HUDEP-2 (cell line): ENCODE results near the gene TTC7B.

Experiments
- DNase-seq, 76 experiments: peaks; one replicate each; lab custom pipeline; 2025; ENCODE audit not compliant: unreplicated experiment in 76 of 76; lab: John Stamatoyannopoulos, UW

The TTC7B gene

DNA sequence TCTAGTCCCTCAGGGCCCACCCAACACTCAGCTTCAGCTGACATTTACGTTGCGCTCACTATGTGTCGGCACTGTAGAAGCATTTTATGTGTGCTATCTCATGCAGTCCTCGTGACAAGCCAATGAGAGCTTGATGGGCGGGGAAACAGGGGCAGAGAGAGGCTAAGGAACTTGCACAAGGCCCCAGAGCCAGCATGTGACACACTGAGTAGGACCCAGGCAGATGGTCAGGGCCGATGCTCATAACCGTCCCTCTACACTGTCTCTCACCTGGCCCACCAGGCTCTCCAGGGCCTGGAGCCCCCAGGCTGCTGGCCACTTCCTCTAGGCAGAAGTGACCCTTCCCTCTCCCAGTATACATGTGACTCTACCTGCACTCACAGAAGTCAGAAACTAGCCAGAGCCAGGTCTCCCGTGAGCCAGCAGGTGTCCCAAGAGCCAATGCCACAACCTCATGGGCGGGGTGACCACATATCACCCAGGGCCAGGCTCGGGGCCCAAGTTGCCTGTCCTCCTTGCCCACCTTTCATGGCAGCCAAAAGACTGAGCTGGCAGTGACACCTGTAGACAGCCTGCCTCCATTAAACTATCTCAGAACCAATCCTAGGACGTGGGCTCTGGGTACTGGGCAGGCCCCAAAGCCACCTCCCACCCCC, 38.3 kb downstream of the TTC7B start:
- DNase-seq, result no peak

DNA sequence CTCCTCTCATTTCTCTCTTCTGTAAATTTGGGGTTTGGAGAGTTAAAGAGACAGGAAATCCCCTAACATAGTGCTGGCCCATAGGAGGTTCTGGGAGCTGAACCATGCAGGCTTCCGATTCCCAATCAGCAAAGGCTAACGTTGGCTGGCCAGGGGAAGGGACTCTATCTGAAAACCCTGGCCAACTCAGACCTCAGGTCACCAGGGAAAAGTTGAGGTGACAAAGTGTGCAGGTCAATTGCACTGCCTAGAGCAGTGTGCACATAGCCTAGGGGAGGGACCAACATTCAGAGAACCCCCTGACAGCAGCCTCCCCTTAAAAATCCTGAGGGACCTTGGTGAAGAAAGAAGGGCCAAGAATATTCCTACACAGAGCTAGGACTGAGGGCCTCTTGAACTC, 38.9 kb downstream of the TTC7B start:
- no peak for DNase-seq

DNA sequence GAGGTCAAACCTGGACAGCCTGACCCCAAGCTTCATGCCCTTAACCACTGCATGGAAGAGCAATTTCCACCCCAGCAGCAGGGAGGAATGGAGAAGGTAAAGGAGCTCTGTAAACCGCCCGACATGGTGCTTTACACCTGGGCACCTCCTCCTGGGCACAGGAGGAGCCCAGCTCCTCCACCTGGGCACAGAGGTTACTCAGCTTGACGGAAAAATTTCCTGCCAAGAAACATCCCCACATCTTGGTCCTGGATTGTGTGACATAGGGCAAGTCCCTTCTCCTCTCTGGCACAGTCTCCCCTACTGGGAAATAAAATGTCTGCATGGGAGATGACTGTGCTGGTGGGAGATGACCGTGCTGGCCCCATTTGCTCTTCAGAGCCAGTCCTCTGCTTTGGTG, 40.8 kb downstream of the TTC7B start:
- DNase-seq, result no peak

DNA sequence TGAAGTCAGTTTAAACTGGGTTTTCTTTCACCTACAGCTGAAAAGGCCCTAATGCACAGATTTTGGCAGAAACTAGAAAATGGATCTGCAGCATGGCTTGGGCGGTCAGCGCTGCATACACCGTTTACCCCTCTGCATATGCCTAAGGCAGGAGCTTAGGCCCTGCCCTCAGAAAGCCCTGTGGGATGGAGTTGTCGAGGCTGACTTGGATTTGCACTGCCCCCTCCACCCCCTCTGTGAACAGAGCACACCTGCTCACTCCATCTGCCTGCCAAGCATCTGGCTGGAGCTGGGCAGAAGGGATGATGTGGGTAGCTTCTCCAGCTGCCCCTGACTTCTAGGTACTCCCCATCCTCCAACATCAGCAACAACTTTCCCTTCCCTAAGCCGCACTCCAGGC, 41.9 kb downstream of the TTC7B start:
- DNase-seq, result no peak

DNA sequence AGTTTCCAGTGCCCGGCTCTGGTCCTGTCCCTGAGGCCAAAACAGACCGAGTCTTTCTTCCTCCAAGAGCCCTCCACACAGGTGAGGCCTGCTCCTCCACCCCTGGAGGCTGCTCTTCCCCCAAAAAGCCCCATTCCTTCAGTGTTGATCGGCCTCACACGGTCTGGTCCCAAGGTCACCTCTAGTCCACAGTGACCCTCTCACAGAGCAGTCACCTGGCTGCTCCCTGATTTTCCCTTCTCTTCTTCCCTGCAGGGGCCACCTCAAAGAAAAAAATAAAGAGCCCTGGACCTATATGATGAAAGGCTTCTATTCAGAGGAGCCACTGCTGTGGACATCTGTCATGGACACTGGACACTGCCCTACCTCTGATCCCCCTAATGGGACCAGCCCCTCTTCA, 42.5 kb downstream of the TTC7B start:
- DNase-seq, result no peak

DNA sequence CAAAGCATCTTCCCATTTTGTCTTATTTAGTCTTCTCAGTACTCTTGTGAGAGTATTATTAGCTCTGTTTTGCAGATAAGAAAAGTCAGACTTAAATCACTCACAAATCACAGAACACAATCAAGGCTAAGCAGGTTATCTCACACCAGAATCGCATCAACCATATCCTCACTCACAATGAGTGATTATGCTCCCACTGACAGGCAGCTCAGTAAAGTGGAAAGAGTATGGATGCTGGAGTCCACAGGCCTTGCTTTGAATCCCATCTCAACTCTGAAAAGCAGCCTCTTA, 43.1 kb downstream of the TTC7B start:
- no peak for DNase-seq

DNA sequence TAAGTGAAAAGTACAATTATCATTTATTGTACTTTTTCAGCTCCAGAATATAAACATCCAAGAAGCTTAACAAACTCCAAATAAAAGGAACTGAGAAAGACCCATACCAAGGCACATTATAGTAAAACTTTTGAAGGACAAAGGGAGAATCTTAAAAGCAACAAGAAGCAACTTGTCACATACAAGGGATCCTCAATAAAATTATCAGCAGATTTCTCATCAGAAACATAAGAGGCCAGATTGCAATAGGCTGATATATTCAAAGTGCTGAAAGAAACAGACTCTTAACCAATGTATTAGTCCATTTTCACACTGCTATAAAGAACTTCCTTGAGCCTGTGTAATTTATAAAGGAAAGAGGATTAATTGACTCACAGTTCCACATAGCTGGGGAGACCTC, 48.3 kb downstream of the TTC7B start:
- no peak for DNase-seq

DNA sequence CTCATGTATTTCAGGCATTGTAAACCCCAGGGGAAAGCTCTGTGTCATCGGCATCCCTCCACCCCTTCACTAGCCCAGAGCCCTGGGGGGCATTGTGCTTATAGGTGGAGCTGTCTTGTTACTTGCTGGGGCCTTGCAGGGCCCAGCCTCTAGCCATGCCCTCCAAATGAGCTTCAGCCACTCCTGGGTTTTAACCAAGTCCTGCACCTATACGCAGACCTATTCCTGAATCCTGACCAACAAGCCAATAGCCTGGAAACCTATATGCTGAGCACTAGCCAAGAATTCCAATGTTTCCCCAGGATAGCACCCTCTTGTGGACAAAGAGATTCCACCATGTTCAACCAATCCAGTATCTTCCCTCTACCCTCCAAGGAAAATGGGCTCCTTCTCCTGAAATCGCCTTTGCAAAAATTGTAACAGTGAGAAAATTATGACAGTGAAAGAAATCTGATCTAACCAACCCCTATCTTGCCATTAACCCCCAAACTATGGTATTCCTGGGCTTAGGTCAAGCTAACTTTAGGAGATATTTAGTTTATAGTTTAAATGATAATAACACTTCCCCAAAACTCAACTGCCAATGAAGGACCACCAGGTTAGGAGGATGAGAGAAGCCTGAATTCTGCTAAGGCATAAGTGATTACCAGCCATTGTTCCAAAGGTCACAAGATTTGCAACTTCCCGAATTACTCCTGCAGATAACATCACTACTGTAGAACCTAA, 55.5 kb downstream of the TTC7B start:
- DNase-seq, result peak in 3 of 76 experiments; percentile 4 to 11 (median 5)

DNA sequence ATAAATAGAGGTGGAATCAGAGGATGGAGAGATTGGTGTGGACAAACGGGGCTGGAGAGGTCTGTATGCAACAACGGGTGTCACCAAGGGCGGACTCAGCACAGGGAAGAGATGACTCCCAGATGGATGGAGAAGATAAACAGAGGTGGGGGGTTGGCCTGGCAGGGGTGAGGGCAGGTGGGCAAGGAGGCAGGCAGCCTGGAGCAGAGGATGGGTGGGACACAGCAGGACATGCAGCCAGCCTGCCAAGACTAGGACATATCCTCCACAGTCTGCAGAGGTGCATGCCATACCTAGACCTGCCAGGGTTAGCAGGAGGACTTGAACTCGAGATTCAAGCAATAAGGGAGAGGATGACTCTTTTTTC, 56.2 kb downstream of the TTC7B start:
- DNase-seq, result no peak

DNA sequence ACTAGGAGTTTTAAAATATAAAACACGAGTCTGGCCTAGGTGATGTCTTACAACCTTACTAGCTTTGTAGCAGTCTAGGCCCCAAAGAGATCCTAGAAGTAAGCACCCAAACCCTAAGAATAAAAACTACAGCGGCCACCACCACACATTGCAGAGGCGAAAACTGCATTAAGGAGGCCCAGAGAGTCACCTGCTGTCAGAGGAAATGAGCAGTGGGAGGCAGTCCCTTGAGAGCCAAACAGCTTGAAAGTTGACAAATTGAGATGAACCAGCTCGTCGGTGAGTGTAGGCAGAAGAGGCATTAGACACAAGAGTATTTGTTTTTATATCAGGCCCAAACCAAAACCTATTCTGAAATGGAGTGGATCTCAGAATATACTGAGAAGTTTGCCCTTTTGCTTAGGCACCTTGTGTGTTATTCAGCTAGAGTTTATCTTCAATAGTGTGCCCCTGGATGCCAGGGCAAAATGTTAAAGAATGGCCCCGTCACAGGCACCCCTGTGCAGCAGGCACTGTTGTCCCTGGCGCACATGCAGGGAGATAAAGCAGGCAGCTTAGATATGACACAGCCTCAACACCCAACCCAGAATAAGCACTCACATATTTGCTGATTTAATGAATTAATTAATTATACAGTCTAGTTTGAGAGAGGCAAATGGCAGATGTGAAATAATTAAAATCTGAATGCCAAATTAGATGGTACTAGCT, 56.7 kb downstream of the TTC7B start:
- DNase-seq, result peak in 7 of 76 experiments; percentile 0 to 20 (median 8)

DNA sequence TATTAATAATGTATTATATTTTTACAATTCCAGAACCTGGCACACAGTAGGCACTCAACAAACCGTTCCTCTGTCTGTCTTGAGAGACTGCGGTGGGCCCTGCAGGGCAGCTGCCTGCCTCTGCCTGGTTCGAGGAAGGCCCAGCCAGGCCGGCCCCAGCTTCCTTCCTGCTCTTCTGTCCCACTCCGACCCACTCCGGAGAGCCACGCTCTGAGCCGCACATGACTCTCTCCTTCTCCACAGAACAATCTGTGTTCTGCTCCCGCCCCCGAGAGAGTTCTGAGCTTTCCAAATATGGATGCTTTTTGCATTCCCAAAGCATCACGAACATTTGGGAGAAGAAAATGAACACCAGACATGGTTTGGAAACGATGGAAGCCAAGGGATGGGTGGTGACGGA, 57.3 kb downstream of the TTC7B start:
- DNase-seq, result peak in 1 of 76 experiments; percentile 10

DNA sequence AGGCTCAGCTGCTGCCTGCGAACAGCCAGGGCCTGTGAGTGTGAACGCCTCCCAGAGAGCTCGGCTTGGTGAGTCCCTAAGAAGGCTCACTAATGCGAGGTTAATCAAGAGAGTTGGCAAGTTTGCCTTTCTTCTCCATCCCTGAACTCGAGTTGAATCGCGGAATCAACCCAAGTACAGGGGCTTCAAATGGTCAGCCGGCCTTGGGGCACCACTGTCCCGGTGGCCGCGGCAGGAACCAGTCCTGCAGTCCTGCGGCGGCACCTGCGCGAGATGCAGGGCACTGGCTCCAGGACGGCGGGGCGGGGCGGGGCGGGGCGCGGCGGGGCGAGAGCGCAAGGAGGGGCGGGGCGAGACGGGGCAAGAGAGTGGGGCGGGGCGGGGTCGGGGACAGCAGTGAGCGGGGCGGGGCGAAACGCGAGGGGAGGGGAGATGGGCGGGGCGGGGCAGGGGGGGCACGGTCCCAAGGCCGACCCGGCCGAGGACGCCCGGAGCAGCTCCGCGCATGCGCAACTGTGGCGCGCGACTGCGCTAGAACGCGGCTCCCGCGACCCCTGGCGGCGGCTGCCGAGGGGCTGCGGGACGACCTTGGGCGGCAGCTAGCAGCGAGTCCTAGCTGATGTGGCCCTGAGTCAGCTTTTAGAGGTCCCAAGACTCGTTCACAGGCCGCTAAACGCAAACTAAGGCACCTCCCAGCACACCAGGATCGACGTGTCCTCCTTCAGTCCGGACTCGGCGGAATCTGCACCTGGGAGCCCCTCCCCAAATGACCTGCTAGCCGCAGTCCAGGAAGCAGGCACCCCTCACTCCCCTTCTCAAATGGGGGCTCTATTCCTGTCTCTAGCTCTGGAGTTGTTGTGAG, 58.0 kb downstream of the TTC7B start:
- DNase-seq, result peak in 75 of 76 experiments; percentile 18 to 94 (median 83)

DNA sequence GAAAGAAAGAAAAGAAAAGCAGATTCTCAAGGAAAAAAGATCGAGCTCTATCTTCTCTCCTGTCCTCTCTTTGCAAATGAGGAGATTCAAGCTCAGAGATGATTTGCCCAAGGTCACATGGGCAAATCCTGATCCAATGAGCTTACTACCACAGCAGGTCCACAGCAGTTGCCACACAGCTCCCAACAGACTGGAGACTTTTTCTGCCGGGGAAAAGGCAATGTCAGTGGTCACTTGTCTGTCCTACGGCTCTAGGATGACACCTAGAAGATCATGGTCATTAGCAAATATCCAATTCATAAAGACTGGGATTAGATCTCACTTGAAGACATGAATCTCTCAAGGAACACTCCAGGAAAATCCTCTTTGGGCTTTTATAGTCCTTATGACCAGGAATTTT, 58.8 kb downstream of the TTC7B start:
- no peak for DNase-seq

DNA sequence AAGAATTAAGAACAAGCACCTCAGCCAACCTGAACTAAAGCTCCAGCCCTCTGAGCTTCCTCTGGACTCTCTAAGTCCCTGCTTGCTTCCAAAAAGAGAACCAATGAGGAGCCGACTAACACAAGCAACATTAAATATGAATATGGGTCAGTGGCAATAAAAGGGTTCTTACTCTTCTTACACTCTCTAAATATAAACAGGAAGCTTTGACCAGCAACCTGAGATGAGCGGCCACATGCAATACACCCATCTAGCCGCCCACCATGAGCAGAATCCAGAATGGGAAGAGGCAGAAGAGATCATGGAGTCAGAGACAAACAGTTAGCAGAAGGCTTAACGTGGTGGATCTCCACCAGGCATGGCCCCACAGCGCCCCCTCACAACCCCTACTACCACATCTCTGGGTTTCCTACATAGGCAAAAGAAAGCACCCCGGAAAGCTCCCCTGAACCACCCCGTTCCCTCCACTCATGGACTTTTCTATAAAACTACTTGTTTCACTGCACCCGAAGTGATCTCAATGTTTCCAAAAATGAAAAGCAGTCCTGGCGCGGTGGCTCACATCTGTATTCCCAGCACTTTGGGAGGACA, 59.4 kb downstream of the TTC7B start:
- peak in 1 of 76 experiments; percentile 4 for DNase-seq

DNA sequence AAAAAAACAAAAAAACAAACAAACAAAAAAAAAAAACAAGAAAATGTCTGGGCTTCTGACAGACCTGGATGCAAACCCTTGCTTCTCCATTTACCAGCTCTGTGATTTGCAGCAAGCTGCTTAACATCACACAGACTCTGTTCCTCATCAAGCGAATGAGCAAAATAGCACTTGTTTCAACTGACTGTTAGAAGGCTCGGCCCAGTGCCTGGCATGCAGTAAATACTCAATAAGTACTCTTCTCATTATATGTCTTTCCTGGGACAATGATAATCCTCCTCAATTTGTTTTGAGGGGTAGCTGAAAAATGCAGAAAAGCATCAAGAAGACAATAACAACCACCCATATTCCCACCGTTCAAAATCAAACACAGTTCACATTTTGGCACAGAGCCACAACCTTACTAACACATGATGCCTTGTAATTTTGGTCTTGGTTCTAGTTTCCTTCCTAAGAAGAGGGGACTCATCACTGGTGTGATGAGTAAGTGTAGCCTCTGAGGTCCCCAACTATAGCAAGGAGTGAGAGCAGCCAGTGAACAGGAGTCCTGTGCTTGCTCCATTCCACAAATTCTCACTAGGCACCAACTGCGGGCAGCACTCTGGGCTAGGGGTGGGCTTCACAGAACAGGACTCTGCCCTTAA, 60.4 kb downstream of the TTC7B start:
- no peak for DNase-seq

DNA sequence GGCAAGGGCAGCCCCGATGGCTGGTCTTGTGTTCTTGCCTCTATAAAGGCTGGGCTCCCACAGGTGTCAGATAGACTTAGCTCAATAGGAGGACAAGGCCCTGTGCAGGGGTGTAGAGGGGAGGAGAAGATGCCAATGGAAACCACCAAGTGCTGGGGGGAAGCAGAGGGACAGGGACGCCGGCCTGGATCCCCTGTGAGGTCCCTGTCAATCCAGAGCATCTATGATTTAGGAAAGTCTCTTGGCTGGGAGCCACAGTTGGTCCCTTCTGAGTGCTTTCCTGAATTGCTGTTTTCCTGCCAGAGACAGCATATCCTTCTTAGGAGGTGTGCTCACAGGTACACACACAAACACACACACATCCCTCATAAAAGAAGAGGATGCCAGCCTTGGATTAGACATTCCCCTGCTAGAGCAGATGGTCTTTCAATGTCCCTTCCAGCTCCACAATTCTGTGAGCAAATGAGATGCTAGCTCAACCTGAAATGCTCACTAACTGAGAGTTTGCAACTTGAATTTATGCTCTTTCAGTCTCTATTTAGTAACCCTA, 62.7 kb downstream of the TTC7B start:
- no peak for DNase-seq

DNA sequence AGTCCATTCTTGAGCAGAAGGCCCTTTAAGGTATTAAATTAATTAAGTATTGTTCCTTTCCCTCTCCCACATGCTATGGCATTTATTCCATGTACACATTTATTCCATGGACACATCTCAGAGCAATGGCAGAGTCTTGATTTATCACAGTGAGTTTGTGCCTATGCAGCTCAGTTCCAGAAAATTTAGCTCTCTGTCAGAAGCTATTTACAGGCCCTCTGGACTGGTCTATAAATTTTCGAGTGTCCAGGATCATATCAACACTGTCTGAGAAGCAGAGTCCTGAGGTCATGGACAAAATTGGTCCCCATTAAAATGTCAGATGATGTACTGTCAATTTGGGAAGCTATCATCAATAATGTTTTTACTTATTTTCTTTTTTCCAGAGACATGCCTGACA, 65.5 kb downstream of the TTC7B start:
- no peak for DNase-seq

DNA sequence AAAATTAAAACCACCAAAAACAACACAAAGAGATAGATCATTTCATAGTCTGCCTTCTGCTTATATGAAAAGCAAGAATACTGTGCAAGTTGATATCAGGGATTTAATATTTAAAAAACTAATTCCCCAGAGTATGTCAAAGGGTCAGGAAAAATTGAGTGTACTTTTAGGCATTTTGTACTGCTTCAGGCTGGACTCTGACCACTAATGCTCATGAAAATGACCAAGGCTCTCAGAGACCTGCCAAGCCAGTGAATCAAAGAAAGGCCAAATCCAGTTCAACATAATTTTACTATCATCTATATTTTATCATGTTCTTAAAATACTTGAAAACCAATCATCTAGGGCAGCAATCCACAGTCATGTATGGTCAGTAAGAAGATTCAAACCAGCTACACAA, 66.0 kb downstream of the TTC7B start:
- DNase-seq, result no peak

DNA sequence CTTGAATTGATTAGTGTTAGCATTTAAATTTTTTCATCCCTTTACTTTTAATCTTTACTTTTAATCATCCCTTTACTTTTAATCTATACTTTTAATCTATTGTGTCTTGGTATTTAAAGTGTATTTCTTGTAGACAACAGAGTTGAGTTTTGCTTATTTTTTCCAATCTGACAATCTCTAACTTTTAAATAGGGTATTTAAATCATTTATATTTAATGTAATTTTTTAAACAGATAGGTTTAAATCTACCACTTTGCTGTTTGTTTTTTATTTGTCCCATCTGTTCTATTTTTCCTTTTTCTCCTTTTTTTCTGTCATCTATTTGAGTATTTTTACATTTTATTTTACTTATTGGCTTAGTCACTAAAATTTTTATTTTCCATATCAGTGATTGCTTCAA, 68.3 kb downstream of the TTC7B start:
- no peak for DNase-seq

DNA sequence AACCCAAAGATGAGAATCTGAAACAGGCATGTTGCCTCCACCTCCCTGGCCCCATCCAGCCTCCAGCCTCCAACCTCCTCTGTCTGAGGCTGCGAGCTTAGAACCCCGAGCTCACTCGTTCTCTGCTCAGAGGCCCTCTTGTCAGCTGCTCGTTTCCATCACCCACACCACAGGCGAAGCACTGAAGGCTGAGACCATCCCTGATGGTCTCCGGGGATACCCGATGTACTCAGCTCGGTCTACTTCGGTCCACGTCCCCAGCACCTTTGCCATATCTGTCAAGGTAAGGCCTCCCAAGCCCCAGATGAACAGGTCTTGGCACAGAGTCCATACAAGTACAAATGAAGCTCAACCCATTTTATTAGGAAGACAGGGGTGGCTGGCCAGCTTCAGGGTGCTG, 72.4 kb downstream of the TTC7B start:
- no peak for DNase-seq
